GM21786 (cell line): ENCODE results near the gene ANXA10.
"Not testable (repeated sequence)": the region's sequence is repeated elsewhere in the genome, so short reads cannot be mapped to it uniquely, and the experiment has no call there.

Source experiments
- ATAC-seq: cut with Tn5 transposase; IDR thresholded peaks from one replicate; pipeline ENCODE4 v1.9.1; 2021; ENCODE audit not compliant: unreplicated experiment

ANXA10 gene

DNA sequence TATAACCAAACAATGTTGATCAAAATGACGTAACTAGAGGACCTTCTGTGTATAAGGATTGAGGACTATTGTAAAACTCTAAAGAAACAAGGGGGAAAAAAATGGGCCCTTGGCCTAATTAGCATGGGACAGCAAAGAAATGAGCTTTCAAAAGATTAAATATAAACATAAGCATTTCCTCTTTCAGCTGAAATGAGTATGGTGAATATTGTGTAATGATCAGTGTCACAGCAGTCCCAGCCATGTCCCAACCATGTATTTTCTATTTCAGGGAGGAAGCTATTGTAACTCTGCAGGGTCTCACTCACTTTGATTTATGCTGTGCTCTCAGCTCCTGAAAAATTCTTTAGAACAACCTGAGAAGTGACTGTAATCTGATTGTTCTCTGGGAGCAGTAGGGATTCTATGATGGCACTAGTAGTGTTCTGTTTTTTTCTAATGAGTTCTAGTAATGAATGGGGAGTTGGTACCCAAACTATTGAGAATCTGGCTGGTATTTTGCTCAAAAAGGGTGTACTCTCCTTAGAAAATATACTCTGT lies 25.8 kb downstream of the ANXA10 start:
- ATAC-seq = no peak

GRCh38 chr4:168119100-168119499 lies 26.8 kb downstream of the ANXA10 start:
- no peak for ATAC-seq

DNA sequence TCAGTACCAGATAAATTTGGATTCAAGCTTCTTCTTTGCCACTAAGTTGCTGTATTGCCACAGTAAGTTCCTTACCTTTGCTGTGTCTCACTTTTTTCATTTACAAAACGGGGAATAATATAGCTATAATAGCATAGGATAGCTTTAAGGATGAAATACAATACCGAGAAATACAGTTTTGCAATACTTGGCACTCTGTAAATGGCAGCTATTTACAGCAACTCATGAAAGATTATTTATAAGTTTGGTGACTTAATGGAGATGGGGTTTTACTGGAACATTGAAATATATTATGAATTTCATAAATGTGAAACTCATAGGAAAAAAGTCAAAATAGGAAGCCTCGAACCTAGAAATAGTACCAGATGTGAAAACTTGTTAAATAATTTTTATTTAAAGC lies 27.6 kb downstream of the ANXA10 start:
- no peak for ATAC-seq

GRCh38 chr4:168120811-168121210 lies 28.5 kb downstream of the ANXA10 start:
- ATAC-seq = no peak

DNA sequence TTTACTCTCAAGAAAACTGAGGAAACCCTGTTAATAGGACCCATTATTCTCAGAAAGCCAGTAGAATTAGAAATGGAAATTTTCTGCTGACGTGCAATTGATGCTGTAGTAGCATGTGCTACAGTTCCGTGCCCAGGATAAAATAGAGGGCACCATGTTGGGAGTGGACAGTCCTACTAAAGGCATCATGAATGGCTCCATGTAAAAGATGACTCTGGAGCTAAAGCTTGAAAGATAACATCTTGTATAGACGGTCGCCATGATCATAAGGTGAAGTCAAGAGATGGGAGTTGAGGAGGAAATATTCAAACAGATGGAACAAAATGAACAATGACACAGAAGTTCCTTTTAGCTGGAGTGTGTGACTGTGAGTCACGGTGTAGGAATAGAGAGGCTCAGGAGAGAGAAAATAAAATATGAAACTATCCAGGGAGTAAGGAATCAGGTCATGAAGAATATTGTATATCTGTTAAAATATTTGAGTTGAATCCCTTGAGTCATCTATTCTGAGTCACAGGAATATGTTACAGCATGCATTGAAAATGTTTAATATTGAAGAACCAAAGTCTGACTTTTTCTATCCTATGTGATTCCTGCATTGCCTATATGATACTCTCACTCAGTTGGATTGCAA lies 31.8 kb downstream of the ANXA10 start:
- ATAC-seq = no peak

- ATAC-seq = no peak
These were observed 34.6 kb downstream of the ANXA10 start for GRCh38 chr4:168126952-168127351.

GRCh38 chr4:168128601-168129000 lies 36.3 kb downstream of the ANXA10 start:
- no peak for ATAC-seq

GRCh38 chr4:168129046-168129772 lies 36.9 kb downstream of the ANXA10 start:
- no peak for ATAC-seq

GRCh38 chr4:168129802-168130201 lies 37.5 kb downstream of the ANXA10 start:
- no peak for ATAC-seq

DNA sequence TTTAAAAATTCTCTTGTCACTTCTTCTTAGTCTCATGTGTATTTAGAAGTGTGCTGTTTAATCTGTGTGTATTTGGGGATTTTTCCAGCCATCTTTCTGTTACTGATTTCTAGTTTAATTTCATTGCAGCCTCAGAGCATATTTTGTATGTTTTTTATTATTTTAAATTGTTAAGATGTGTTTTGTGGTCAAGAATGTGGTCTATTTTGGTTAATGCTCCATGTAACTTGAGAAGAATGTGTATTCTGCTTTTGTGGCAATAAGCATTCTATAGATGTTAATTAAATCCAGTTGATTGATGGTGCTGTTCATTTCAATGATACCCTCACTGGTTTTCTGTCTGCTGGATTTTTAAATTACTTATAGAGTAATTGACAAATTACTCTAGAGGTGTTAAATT lies 38.9 kb downstream of the ANXA10 start:
- ATAC-seq = no peak

GRCh38 chr4:168134651-168135050 lies 42.3 kb downstream of the ANXA10 start:
- no peak for ATAC-seq

GRCh38 chr4:168135860-168136259 lies 43.5 kb downstream of the ANXA10 start:
- ATAC-seq = not testable (repeated sequence)

DNA sequence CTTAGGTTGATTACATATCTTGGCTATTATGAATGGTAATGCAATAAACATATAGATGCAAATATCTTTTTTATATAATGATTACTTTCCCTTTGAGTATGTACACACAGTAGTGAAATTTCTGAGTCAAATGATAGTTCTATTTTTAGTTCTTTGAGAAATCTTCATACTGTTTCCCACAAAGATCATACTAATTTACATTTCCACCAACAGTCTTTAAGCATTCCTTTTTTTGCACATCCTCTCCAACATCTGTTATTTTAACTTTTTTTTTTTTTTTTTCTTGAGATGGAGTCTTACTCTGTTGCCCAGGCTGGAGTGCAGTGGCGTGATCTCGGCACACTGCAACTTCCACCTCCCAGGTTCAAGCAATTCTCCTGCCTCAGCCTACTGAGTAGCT lies 45.4 kb downstream of the ANXA10 start:
- not testable (repeated sequence) for ATAC-seq

DNA sequence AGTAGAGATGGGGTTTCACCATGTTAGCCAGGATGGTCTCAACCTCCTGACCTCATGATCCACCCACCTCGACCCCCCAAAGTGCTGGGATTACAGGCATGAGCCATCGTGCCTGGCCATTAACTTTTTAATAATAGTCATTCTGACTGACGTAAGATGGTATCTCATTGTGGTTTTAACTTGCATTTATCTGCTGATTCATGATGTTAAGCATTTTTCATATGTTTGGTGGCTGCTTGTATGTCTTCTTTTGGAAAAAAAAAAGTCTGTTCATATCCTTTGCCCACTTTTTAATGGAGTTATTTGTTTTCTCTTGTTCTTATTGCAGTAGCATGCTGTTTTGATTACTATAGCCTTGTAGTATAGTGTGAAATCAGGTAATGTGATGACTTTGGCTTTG lies 45.8 kb downstream of the ANXA10 start:
- no peak for ATAC-seq

GRCh38 chr4:168139336-168139735 lies 47.0 kb downstream of the ANXA10 start:
- no peak for ATAC-seq

GRCh38 chr4:168141733-168142132 lies 49.4 kb downstream of the ANXA10 start:
- no peak for ATAC-seq

DNA sequence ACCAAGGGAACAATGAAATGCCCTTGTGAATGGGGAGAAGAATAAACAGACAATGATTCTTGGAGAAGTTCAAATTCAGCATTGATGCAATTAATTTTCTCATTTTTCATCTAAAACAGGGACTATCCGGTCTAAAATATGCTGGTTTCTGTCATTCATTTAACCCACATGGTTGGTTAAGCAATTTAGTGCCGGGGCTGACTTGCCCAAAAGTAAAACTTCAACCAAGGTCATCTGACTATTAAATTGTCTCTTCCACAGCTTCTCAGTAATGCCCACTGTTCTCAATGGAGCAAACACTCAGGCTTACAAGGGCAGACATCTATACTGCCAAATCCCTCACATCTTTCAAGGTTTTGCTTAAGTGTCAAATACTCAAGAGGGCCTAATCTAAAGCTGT lies 51.3 kb downstream of the ANXA10 start:
- no peak for ATAC-seq

GRCh38 chr4:168150420-168151050 lies 58.2 kb downstream of the ANXA10 start:
- ATAC-seq = no peak

DNA sequence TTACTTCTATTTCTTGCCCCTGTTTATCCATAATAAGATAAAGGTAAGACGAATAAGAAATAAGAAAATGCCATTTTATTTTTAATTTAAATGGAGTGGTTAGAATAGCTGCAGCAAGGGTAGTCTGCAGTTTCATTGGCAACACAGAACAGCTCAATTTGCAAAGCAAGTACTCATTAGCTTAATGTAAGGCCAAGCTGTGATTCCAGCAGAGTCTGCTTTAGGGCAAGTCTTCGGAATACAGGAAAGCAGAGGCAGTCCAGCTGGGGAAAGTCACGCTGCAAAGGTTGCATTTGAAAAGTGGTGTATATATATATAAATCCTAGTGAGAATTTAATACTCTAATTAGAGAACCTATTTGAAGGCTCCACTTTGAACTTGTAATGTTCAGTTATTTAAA lies 59.0 kb downstream of the ANXA10 start:
- ATAC-seq = no peak

DNA sequence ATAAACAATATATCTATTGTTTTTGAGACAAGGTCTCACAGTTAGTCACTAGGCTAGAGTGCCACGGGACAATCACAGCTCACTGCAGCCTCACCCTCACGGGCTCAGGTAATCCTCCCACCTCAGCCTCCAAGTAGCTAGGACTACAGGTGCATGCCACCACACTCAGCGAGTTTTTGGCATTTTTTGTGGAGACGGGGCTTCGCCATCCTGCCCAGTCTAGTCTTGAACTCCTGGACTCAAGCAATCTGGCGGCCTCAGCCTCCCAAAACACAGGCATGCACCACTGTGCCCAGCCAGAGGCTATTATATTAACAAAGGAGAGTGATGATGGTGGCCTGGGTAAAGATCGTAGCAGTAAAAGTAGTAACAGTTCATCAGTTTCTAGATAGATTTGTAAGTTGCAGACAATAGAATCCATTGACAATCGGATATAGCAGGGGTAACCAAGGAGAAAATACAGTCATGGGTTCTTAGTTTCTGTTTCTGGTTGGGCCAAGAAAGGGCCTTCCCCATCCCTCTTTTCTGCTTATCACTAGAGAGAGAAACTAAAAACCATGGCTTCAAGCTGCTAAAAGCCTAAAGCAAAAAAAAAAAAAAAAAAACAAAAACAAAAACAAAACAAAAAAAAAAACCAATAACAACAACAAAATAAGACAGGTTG lies 60.6 kb downstream of the ANXA10 start:
- no peak for ATAC-seq

- ATAC-seq = peak; percentile 89
These were observed 61.5 kb downstream of the ANXA10 start for GRCh38 chr4:168153596-168154440.
